PC-9 (cell line): ENCODE results near the gene ASCC3.

ENCODE experiments used
- CTCF ChIP-seq: fragments of 200-600 bp; sonication (generic); conservative IDR thresholded peaks from 2 replicates; pipeline ENCODE4 v1.6.1; 2017; ENCODE audit warnings: mixed run types, antibody characterized with exemption, mild to moderate bottlenecking, moderate library complexity
- EZH2 ChIP-seq: fragments of 200-600 bp; sonication (generic); IDR thresholded peaks from 2 replicates; pipeline ENCODE4 v1.8.0; 2017; ENCODE audit warnings: antibody characterized with exemption, low read depth

- TF ChIP-seq CTCF (no peak), EZH2 (no peak)
Measured at GRCh38 chr6:100618351-100618671, 262.8 kb downstream of the ASCC3 start.
